ENCODE results near the gene DUSP7.

DNA sequence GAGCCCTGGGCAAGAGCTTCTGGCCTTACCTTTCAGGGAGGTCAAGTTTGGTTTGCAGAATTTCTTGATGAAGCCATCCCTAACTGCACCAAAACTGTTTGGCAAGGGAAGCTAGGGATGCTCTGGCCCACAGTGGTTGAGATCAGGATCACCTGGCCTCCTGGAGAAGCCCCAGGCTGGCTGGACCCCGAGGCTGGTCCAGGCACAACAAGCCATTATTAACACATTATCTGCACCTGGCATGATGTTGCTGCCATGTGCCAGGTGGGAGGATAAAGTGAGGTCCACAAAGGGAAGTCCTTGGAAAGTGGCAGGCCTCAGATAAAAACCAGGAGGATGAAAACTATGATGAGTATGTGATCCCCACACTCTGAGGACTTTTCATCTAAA lies 35.9 kb upstream of the DUSP7 start:
- TF ChIP-seq CTCF (conservative IDR thresholded peaks at IDR 0.05; ENCODE audit: low read depth, low read length) (no peak), EZH2 (IDR thresholded peaks at IDR 0.05; ENCODE audit: low read length, unreplicated experiment) (no peak), EZH2phosphoT487 (IDR thresholded peaks at IDR 0.05; ENCODE audit: borderline replicate concordance, low read length) (no peak)
